HG02588 (cell line): ENCODE measurements around the gene LEF1.

Experiments used
- ATAC-seq: cut with Tn5 transposase; IDR thresholded peaks from one replicate; pipeline ENCODE4 v1.9.1; 2021; ENCODE audit warnings: mild to moderate bottlenecking, moderate library complexity; ENCODE audit not compliant: unreplicated experiment

The LEF1 gene

DNA sequence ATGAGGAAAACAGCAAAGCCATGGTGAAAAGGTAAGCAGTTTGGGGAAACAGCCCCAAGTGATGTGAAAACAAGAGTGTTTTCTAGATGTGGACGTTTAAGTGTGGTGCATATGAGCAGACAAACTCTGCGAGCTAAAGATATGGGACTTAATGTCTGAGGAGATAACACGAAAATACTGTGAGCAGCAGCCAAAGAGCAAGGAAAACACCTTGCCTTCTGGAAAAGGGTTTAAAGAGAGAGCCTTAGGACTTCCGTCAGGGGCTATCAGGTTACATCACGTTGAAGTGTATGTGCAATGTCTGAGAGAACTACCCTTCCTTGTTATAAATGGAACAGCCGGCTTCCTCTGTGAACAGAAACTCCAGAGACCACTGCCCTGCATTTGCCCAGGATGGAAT lies 54.2 kb downstream of the LEF1 start:
- no peak for ATAC-seq

DNA sequence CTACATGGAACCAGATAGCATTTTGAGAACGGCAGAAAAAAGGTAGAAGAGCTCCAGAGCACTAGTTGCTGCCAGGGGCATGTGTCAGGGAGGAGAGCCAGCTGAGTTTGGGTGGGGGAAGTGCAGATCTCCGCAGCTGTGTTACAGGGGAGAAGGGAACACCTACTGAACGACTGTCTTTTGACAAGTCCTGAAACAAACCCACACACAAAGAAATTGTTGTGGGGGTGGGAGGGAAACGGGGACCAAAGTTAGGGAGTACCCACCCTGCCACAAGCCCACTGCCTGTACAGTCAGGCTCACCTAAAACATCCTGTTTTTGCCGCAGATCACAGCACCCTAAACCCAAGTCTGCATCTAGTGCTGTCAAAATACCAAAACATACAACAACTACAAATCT lies 55.5 kb downstream of the LEF1 start:
- no peak for ATAC-seq

- no peak for ATAC-seq
These were observed 57.0 kb downstream of the LEF1 start for GRCh38 chr4:108111781-108112180.

- no peak for ATAC-seq
These were observed 58.3 kb downstream of the LEF1 start for GRCh38 chr4:108110450-108110849.

DNA sequence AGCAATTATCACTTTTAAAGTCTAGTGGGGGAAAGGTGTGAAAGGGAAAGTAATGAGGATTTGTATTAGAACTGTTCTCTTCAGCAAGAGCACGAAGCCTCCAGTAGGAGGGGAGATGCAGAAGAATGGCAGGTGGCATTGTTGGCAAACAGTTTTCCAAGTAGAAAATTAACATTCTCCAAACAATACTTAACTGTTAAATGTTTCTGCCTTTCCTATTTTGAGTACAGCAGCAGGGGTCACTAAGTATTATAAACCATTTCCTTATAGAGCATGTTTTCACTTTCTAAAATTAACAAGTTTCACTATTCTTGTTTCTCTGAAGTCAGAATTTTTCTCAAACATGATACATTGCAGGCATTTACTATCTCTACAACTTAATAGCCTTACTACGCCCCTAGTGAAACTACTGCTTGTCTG lies 58.7 kb downstream of the LEF1 start:
- peak; percentile 71 for ATAC-seq

DNA sequence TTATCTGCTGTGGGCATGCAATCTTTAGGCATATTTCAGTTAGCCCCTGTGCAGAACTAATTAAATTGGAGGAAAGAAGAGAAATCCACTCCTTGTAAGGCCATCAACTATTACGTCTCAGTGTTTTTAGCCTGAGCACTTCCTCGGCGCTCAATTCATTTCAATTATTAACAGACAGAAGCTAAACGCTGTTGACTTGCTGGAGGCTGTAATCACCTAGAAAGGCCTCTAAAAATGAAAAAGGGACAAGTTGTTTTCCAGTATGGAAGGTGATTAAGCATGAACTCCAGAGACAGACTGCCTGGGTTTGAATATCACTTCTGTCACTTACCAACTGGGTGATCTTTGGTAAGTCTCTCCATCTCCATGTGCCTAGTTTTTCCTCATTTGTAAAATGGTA lies 59.6 kb downstream of the LEF1 start:
- no peak for ATAC-seq

GRCh38 chr4:108107729-108108382 lies 60.9 kb downstream of the LEF1 start:
- ATAC-seq: no peak

GRCh38 chr4:108107101-108107500 lies 61.6 kb downstream of the LEF1 start:
- no peak for ATAC-seq

DNA sequence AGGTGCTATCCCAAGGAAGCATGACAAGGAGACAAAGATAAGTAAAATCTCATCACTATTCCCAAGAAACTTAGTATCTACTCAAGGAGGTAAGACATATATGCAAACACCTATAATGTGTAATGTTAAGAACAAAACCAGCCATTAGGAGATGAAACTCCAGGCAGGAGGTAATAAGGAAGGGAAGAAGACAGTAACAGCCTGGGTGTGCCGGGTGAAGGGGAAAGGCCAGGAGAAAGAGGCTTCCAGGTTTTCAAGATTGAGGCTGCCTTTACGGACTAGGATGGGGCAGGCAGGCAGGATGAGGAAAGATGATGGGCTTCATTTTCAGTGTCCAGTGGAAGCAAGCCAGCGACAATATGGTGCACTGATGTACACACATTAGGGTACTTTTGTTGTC lies 62.5 kb downstream of the LEF1 start:
- no peak for ATAC-seq

- no peak for ATAC-seq
These were observed 65.5 kb downstream of the LEF1 start for GRCh38 chr4:108103099-108103862.

- no peak for ATAC-seq
These were observed 67.9 kb downstream of the LEF1 start for GRCh38 chr4:108100827-108101226.

DNA sequence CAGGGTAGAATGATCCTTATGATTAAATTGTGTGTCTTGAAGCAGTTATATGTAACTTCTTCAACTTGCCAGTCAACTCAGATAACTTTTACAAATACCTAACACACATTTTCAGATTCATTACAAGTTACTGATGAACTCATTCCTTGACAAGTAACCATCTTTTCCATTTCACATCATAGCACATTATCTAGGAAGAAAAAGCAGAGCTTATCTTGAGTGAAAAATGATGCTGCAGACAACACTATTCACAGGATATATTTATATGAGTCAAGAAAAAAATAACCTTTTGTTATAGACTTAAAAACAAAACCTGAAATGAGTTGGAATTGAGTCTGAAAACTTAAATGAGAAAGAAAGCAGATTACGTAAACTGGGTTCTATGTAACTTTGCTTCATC lies 68.9 kb downstream of the LEF1 start:
- ATAC-seq: no peak

DNA sequence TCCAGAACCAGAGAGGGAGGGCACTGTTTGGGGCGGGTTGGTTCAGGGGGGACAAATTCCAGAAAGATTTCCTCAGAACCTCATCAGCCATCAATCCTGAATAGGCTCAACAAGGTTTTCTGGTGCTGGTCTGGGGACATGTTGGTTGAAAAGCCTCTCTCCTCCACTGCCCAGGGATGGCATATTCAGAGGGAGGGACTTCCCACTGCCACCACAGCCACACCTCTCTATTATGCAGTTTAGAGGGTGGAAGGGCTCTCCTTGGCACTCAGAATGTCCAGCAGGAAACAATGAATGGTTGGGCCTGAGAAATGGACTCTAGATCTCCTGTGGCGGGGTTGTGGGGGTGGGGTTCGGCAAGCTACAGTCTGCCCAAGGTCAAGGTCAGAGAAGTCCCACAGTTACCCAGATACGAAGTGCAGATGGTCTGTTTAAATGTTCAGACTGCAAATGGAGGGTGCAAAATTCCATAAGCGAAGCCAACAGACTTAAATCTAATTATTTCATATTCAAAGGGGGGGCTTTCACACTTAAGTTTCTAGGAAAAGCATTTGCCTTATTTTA lies 70.7 kb downstream of the LEF1 start:
- ATAC-seq: no peak

DNA sequence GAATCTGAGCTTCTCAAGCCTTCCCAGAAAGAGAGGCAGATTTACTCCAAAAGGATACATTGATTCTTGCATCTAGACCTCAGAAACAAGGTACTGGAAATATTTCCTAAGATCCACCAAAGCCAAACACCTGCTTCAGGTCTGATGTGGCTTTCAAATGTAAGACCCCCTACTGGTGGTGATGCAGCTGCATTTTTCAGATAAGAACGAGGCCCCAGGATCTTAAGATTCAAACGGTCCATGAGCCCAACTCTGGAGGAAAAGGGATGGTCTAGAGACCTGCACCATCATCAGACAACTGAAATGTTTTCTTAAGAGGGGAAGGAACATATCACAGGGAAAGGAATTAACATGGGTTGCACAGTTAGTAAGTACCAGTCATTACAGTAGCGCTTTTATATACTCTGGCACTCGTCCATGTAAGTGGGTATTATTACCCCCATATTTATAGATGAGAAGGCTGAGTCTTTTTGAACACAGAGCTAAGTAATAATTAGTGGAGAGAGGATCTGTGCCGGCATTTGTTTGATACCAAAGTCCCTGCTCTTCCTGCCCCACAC lies 73.7 kb downstream of the LEF1 start:
- no peak for ATAC-seq

- ATAC-seq: no peak
These were observed 74.6 kb downstream of the LEF1 start for GRCh38 chr4:108094131-108094530.

DNA sequence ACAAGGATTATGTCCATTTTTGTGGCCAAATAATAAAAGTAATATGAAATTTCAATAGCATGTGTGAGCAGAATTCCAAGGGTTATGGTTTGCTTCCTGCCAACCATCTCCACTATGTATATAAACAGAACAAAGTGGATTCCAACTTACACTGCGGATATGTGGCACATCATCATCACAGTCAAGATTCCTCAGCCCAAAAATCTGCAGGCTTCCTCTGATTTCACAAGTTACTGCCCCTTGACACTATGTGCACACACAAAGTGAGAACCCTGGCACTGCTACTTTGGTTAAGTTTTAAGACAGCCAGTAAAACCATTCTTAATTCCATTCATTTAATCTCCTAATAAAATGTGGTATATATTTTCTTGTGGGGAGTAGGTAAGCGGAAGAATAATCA lies 76.4 kb downstream of the LEF1 start:
- ATAC-seq: no peak

DNA sequence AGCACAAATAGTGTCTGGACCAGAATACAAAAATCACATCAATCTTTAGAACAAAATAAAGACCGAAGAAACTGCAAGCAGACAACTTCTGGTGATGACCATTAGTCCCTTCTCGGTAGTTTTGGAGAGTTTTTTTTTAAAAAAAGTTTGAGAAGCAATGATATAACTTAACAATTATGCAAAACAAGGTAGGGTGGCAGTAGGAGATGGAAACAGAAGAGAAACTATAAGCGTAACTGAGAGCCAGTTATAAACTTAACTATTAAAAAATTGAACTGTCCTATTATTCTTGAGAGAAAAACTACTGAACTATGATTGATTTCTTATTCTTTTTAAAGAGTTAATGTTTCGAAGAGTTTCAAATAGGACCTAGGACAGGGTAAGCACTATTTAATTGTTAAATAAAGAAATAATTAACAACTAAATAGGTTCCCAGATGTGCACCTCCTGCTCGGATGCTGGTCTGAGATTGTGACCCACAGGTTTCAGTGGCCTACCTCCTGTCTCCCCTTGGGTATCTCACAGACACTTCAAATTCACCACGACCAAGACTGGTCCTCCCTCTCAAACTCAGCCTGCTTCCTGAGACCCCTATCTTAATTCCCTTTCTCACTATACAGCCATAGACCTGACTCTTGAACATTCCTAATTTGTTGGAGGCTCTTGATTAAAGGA lies 81.3 kb downstream of the LEF1 start:
- ATAC-seq: no peak

DNA sequence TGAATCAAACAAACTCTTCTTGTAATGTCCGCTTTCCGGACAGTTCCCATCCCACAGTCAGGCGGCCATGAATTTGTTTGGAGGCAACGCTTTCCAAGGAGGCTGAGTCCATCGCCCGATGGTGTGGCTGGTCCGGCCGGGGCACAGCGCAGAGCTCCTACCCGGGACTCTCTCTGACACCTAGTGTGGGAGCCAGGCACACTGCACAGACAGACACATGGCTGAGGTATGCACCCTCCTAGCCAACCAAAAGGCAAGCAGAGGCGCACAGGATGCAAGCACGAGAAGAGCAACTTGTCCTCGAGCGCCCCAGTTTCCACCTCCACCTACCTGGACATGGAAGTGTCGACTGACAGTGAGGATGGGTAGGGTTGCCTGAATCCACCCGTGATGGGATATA lies 87.5 kb downstream of the LEF1 start:
- no peak for ATAC-seq

- no peak for ATAC-seq
These were observed 88.0 kb downstream of the LEF1 start for GRCh38 chr4:108080747-108081146.

DNA sequence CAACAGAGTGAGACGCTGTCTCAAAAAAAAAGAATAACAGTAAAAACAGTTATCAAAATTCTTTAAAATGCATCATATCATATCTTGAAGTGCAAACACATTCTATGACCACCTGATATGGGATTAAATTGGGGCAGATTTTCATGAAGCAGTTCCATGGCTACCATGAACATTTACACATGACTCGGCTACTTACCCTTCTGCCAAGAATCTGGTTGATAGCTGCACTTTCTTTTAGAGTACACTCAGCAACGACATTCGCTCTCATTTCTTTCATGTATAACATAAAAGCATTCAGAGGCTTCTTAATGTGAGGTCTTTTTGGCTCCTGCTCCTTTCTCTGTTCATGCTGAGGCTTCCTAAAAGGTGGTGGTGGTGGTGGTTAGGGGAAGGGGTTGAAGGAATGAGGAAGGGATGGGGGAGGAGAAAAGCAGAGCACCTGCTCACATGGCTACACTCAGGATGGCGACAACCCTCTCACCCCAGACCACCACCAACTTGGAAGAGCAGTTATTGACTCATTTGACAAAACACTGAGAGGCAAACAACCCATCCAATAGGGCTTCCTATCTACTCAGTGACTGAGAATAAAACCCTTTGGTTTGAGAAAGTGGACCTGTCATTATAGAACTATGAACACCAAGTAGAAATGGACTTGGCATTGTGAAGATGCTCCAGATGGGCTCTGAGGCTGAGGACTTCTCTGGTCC lies 90.6 kb downstream of the LEF1 start:
- no peak for ATAC-seq

DNA sequence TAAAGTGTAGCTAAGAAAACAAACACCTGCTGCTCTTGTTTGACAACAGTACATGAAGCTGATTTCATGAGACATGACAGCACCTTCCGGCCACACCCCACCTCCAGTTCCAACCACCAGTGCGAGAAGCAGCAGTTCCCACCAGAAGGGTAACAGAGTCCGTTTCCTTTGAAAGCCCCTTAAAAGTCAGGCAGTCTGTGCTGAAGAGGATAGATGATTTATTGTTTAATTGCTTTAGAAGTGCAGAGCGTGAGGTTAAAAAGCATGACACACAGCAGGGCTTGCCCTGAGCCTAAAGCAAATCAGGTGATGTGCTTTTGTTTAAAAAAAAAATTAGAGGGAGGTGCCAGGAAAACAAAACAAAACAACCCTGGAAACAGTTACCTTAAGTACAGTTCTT lies 96.4 kb downstream of the LEF1 start:
- no peak for ATAC-seq
